ENCODE data around the gene CIAO1.

The CIAO1 gene

DNA sequence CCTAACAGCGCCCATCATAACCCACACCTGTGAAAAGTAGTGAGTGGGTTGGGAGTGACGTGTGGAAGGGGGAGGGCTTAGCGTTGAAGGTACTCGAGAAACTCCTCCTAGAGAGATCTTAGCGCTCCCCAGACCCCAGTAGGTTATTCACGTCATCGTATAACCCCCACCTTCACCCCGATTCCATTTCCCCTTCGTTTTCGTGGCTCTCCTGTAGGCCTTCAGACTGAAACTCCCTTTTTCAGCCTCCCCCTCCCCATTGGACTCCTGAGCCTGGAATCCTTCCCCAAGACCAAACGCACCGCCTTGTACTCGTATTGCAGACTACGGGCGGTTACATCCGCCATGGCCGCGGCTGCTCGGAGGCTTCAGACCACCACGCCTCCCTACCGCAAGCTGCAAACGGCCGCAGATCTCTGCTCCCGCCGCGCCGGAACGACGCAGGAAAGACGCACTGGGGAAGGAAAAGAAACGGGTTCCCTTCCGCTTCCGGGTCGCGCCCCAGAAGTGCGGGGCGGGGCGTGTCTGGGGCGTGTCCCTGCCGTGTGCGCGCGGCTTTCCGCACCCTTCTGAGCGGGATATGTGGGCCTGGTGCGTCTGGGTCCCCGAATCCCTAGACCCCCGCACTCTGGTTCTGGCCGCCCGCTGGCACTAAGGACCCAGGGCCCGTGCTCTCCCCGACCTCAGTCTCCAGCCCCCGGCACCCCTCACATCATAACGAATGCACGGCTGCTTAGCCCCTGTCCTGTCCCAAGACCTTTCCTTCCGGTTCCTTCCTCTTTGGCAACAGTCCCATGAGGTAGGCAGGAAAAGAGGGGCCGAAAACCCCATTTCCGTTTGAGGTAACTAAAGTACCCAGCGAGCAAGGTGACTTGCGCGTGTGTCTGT lies 39.3 kb downstream of the CIAO1 start, which contains the start of gene SNRNP200:
SNRNP200 (minus strand) TSS at position 456 of the 888 bp plus-strand sequence; CDS start at position 347, 109 bp downstream.
- H3K4me1 ChIP-seq (ENCODE audit: control insufficient read depth in 1 of 2, insufficient read depth in 2 of 2, low read length in 2 of 2) = peaks cover 14 to 18% of the 10 kb centered on the region in 2 donors
- H3K9me3 ChIP-seq (ENCODE audit: control insufficient read depth in 1 of 2, low read length in 2 of 2) = no peaks in the 10 kb centered on the region
- H3K27ac ChIP-seq (ENCODE audit: low read depth, low read length) = peak within 1 kb of the TSS; percentile 71
- peaks cover 26 to 32% of the 10 kb centered on the region in 2 donors for H3K36me3 ChIP-seq (ENCODE audit: control insufficient read depth in 1 of 2, insufficient read depth in 2 of 2, low read length in 2 of 2)
- peak within 1 kb of the TSS; percentile 86 to 94 for H3K9ac ChIP-seq (ENCODE audit: low read depth in 1 of 2, low read length in 2 of 2)
- H3K27me3 ChIP-seq (ENCODE audit: control insufficient read depth in 1 of 2, insufficient read depth in 2 of 2, low read length in 2 of 2) = no peaks in the 10 kb centered on the region
- H3K4me3 ChIP-seq (ENCODE audit: low read depth in 1 of 2, low read length in 2 of 2) = peak within 1 kb of the TSS; percentile 89 to 98

DNA sequence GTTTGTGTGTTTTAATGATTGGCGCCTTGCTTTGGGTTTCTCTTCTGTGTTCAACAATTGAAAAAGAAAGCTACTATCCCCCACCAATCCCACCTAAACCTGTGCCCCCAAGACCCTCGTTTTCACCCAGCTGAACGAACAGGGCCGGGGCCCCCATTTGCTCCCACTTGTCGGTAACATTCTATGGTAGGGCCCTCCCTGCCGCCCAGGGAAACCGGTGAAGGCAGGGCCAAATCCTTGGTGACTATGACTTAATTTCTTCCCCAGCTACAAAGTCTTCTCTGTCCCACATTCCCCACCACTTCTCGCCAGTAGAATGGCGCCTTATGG lies 39.9 kb downstream of the CIAO1 start:
- peaks cover 23 to 28% of the 10 kb centered on the region in 2 donors for H3K36me3 ChIP-seq (ENCODE audit: control insufficient read depth in 1 of 2, insufficient read depth in 2 of 2, low read length in 2 of 2)
- H3K4me1 ChIP-seq (ENCODE audit: control insufficient read depth in 1 of 2, insufficient read depth in 2 of 2, low read length in 2 of 2) = peaks cover 14 to 18% of the 10 kb centered on the region in 2 donors
- peak overlapping the region; percentile 86 to 94 for H3K9ac ChIP-seq (ENCODE audit: low read depth in 1 of 2, low read length in 2 of 2)
- H3K27me3 ChIP-seq (ENCODE audit: control insufficient read depth in 1 of 2, insufficient read depth in 2 of 2, low read length in 2 of 2) = no peaks in the 10 kb centered on the region
- peak overlapping the region; percentile 71 for H3K27ac ChIP-seq (ENCODE audit: low read depth, low read length)
- H3K4me3 ChIP-seq (ENCODE audit: low read depth in 1 of 2, low read length in 2 of 2) = peak overlapping the region; percentile 89 to 98
- no peaks in the 10 kb centered on the region for H3K9me3 ChIP-seq (ENCODE audit: control insufficient read depth in 1 of 2, low read length in 2 of 2)

DNA sequence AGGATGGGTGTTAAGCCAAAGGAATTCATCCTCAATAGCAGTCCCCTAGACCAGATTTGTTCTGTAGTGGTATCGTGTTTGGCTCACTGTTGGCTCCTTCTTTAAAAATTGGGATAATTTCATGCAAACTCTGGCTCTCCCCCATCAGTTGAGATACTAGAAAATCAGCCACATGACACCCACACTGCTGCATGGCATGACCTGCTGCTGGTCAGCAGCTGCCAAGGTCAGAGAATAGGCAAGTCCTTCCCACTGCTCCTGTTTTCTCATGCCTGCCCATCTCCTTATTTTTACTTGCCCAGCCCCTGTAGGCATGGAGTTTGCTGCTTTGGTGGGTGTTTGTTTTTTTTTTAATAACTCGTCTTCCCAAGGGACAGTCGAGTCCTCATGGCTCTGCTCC lies 40.3 kb downstream of the CIAO1 start:
- peaks cover 19 to 23% of the 10 kb centered on the region in 2 donors for H3K36me3 ChIP-seq (ENCODE audit: control insufficient read depth in 1 of 2, insufficient read depth in 2 of 2, low read length in 2 of 2)
- H3K9ac ChIP-seq (ENCODE audit: low read depth in 1 of 2, low read length in 2 of 2) = no peak overlapping the region

DNA sequence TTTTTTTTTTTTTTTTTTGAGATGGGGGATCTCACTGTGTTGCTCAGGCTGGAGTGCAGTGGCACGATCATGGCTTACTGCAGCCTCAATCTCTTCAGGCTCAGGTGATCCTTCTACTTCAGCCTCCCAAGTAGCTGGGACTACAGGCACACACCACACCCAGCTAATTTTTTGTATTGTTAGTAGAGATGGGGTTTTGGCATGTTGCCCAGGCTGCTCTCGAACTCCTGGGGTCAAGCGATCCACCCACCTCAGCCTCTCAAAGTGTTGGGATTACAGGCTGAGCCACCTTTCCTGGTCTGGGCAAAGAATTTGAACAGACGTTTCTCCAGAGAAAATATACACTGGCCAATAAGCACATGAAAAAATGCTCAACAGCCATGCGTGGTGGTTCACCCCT lies 42.2 kb downstream of the CIAO1 start:
- Histone ChIP-seq H3K36me3 (ENCODE audit: control insufficient read depth in 1 of 2, insufficient read depth in 2 of 2, low read length in 2 of 2) (peaks cover 2 to 5% of the 10 kb centered on the region in 2 donors), H3K9me3 (ENCODE audit: control insufficient read depth in 1 of 2, low read length in 2 of 2) (no peaks in the 10 kb centered on the region), H3K27me3 (ENCODE audit: control insufficient read depth in 1 of 2, insufficient read depth in 2 of 2, low read length in 2 of 2) (no peaks in the 10 kb centered on the region), H3K4me1 (ENCODE audit: control insufficient read depth in 1 of 2, insufficient read depth in 2 of 2, low read length in 2 of 2) (peaks cover 14 to 18% of the 10 kb centered on the region in 2 donors), H3K4me3 (ENCODE audit: low read depth in 1 of 2, low read length in 2 of 2) (no peak overlapping the region), H3K9ac (ENCODE audit: low read depth in 1 of 2, low read length in 2 of 2) (no peak overlapping the region), H3K27ac (ENCODE audit: low read depth, low read length) (no peak overlapping the region)

More for the DNA sequence above, 40.3 kb downstream of the CIAO1 start:
- H3K27me3 ChIP-seq (ENCODE audit: control insufficient read depth in 1 of 2, insufficient read depth in 2 of 2, low read length in 2 of 2) = no peaks in the 10 kb centered on the region
- no peaks in the 10 kb centered on the region for H3K9me3 ChIP-seq (ENCODE audit: control insufficient read depth in 1 of 2, low read length in 2 of 2)
- H3K27ac ChIP-seq (ENCODE audit: low read depth, low read length) = no peak overlapping the region
- peak overlapping the region; percentile 89 to 98 for H3K4me3 ChIP-seq (ENCODE audit: low read depth in 1 of 2, low read length in 2 of 2)
- H3K4me1 ChIP-seq (ENCODE audit: control insufficient read depth in 1 of 2, insufficient read depth in 2 of 2, low read length in 2 of 2) = peaks cover 14 to 18% of the 10 kb centered on the region in 2 donors

DNA sequence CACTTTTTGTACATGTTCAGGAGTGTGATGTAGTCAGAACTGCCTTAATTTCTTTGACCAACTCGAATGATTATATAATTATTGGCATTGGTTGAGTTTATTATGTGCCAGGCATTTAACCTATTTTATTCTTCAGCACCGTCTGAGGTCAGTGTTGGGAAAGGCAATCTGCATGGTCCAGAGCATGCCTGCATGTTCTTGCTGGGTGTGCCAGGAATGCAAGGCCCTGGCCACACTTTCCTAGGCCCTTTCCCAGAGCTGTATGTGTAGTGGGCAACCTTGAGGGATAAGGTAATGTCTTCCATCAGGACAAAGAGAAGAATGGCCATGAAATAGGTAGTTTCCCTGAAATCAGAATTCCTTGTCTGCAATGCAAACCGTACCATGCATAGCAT lies 49.0 kb downstream of the CIAO1 start:
- no peak overlapping the region for H3K4me3 ChIP-seq (ENCODE audit: low read depth in 1 of 2, low read length in 2 of 2)
- peaks cover 0 to under 1% of the 10 kb centered on the region in 2 donors for H3K27me3 ChIP-seq (ENCODE audit: control insufficient read depth in 1 of 2, insufficient read depth in 2 of 2, low read length in 2 of 2)
- no peaks in the 10 kb centered on the region for H3K36me3 ChIP-seq (ENCODE audit: control insufficient read depth in 1 of 2, insufficient read depth in 2 of 2, low read length in 2 of 2)
- no peaks in the 10 kb centered on the region for H3K9me3 ChIP-seq (ENCODE audit: control insufficient read depth in 1 of 2, low read length in 2 of 2)
- H3K4me1 ChIP-seq (ENCODE audit: control insufficient read depth in 1 of 2, insufficient read depth in 2 of 2, low read length in 2 of 2) = no peaks in the 10 kb centered on the region
- no peak overlapping the region for H3K9ac ChIP-seq (ENCODE audit: low read depth in 1 of 2, low read length in 2 of 2)
- no peak overlapping the region for H3K27ac ChIP-seq (ENCODE audit: low read depth, low read length)

DNA sequence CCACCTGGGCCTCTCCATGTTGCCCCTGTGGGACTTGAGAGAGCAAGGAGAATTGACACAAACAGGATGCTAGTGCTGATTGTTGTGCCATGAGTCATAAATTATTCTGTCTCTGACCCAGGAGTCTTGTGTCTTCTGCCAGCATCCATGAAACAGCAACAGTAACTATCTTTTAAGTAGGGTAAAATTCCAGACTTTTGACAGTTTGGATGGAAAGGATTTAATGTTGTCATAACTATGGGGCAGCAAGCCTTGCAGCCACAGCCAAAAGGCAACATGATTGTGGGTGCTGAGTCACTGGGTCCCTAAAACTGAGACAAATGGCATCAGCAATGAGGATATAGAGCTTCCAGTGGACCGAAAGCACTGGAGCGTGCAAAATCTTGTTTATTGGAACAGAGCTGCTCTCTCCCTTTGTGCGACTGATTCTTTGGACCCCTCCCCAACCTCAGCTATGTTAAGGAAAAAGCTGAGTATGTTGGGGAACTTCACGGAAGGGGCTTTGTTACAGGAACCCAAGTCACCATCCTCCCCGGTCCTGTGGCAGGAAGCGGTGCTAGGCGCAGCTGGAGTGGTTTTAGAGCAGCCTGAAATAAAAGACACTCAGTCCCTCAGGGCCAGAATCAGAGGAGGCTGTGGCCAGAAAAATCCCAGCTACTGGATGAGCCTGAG lies 49.5 kb downstream of the CIAO1 start:
- Histone ChIP-seq H3K4me1 (ENCODE audit: control insufficient read depth in 1 of 2, insufficient read depth in 2 of 2, low read length in 2 of 2) (no peaks in the 10 kb centered on the region), H3K27me3 (ENCODE audit: control insufficient read depth in 1 of 2, insufficient read depth in 2 of 2, low read length in 2 of 2) (peaks cover under 1 to 6% of the 10 kb centered on the region in 2 donors), H3K9me3 (ENCODE audit: control insufficient read depth in 1 of 2, low read length in 2 of 2) (no peaks in the 10 kb centered on the region), H3K4me3 (ENCODE audit: low read depth in 1 of 2, low read length in 2 of 2) (no peak overlapping the region), H3K9ac (ENCODE audit: low read depth in 1 of 2, low read length in 2 of 2) (peak overlapping the region in 1 of 2 donors; percentile 25), H3K36me3 (ENCODE audit: control insufficient read depth in 1 of 2, insufficient read depth in 2 of 2, low read length in 2 of 2) (no peaks in the 10 kb centered on the region), H3K27ac (ENCODE audit: low read depth, low read length) (no peak overlapping the region)

DNA sequence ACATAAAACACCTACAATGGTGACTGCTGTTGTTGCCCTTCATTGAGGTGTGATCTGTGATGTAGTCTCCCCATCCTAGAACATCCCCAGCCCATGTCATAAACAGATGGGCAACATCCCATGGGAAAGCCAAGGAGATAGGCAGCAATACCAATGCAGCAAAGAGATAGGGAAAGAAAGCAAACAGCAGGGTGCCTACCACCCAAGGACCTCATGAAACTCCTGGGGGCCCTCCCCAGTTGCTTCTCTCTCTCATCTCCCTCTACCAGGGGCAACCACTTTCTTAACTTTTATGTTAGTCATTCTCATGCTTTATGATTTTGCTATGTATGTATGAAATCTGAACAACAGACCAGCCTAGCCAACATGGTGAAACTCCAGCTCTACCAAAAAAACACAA lies 51.0 kb downstream of the CIAO1 start:
- H3K9me3 ChIP-seq (ENCODE audit: control insufficient read depth in 1 of 2, low read length in 2 of 2) = no peaks in the 10 kb centered on the region
- no peak overlapping the region for H3K4me3 ChIP-seq (ENCODE audit: low read depth in 1 of 2, low read length in 2 of 2)
- H3K27me3 ChIP-seq (ENCODE audit: control insufficient read depth in 1 of 2, insufficient read depth in 2 of 2, low read length in 2 of 2) = peaks cover 10 to 14% of the 10 kb centered on the region in 2 donors
- H3K27ac ChIP-seq (ENCODE audit: low read depth, low read length) = no peak overlapping the region
- H3K4me1 ChIP-seq (ENCODE audit: control insufficient read depth in 1 of 2, insufficient read depth in 2 of 2, low read length in 2 of 2) = peaks cover 2 to 11% of the 10 kb centered on the region in 2 donors
- H3K36me3 ChIP-seq (ENCODE audit: control insufficient read depth in 1 of 2, insufficient read depth in 2 of 2, low read length in 2 of 2) = no peaks in the 10 kb centered on the region
- H3K9ac ChIP-seq (ENCODE audit: low read depth in 1 of 2, low read length in 2 of 2) = no peak overlapping the region

DNA sequence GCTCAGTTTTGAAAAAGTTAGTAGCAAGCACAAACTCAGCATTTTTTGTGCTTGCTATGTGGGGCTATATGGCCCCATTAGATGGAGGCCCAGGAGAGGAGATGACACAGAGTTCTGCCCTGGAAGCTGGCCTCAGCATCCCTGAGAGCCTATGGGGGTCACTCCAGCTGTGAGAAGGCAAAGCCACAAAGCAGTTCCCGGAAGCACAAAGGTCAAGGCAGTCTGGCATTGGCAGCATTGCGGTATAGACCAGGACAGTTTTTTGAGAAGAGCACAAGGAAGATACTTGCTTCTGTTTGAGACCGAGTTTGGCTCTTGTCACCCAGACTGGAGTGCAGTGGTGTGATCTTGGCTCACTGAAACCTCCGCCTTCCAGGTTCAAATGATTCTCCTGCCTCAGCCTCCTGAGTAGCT lies 51.6 kb downstream of the CIAO1 start:
- no peak overlapping the region for H3K9ac ChIP-seq (ENCODE audit: low read depth in 1 of 2, low read length in 2 of 2)
- H3K27me3 ChIP-seq (ENCODE audit: control insufficient read depth in 1 of 2, insufficient read depth in 2 of 2, low read length in 2 of 2) = peaks cover 10 to 15% of the 10 kb centered on the region in 2 donors
- H3K4me1 ChIP-seq (ENCODE audit: control insufficient read depth in 1 of 2, insufficient read depth in 2 of 2, low read length in 2 of 2) = peaks cover 3 to 13% of the 10 kb centered on the region in 2 donors
- H3K27ac ChIP-seq (ENCODE audit: low read depth, low read length) = no peak overlapping the region
- H3K36me3 ChIP-seq (ENCODE audit: control insufficient read depth in 1 of 2, insufficient read depth in 2 of 2, low read length in 2 of 2) = no peaks in the 10 kb centered on the region
- H3K4me3 ChIP-seq (ENCODE audit: low read depth in 1 of 2, low read length in 2 of 2) = no peak overlapping the region
- no peaks in the 10 kb centered on the region for H3K9me3 ChIP-seq (ENCODE audit: control insufficient read depth in 1 of 2, low read length in 2 of 2)

DNA sequence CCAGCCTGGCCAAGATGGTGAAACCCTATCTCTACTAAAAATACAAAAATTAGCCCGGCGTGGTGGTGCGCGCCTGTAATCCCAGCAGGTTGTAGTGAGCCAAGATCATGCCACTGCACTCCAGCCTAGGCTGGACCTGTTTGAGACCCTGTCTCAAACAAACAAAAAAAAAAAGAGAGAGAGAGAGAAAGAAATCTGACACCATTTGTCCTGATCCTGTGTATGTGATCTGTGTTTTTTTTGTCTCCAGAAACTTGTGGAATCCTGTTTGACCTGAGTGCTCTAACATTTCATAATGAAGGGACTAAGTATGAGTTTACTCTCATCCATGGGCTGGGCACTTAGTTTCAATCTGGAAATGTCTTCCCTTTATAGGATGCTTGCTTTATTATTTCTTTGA lies 52.7 kb downstream of the CIAO1 start:
- Histone ChIP-seq H3K27ac (ENCODE audit: low read depth, low read length) (no peak overlapping the region), H3K27me3 (ENCODE audit: control insufficient read depth in 1 of 2, insufficient read depth in 2 of 2, low read length in 2 of 2) (peaks cover 15% of the 10 kb centered on the region in 2 donors), H3K4me1 (ENCODE audit: control insufficient read depth in 1 of 2, insufficient read depth in 2 of 2, low read length in 2 of 2) (peaks cover 3 to 13% of the 10 kb centered on the region in 2 donors), H3K9me3 (ENCODE audit: control insufficient read depth in 1 of 2, low read length in 2 of 2) (no peaks in the 10 kb centered on the region), H3K4me3 (ENCODE audit: low read depth in 1 of 2, low read length in 2 of 2) (no peak overlapping the region), H3K36me3 (ENCODE audit: control insufficient read depth in 1 of 2, insufficient read depth in 2 of 2, low read length in 2 of 2) (no peaks in the 10 kb centered on the region), H3K9ac (ENCODE audit: low read depth in 1 of 2, low read length in 2 of 2) (no peak overlapping the region)

DNA sequence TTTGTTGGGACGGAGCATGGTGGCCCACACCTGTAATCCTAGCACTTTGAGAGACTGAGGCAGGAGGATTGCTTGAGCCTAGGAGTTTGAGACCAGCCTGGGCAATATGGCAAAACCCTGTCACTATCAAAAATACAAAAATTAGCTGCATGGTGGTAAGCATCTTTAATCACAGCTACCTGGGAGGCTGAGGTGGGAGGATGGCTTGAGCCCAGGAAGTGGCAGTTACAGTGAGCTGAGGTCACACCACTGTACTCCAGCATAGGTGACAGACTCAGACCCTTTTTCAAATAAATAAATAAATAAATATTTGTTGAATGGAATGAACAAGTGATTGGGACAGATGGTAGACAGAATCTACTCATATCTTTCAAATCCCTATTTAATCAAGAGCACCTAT lies 53.4 kb downstream of the CIAO1 start:
- Histone ChIP-seq H3K36me3 (ENCODE audit: control insufficient read depth in 1 of 2, insufficient read depth in 2 of 2, low read length in 2 of 2) (no peaks in the 10 kb centered on the region), H3K4me3 (ENCODE audit: low read depth in 1 of 2, low read length in 2 of 2) (no peak overlapping the region), H3K27ac (ENCODE audit: low read depth, low read length) (no peak overlapping the region), H3K4me1 (ENCODE audit: control insufficient read depth in 1 of 2, insufficient read depth in 2 of 2, low read length in 2 of 2) (peaks cover 3 to 13% of the 10 kb centered on the region in 2 donors), H3K9me3 (ENCODE audit: control insufficient read depth in 1 of 2, low read length in 2 of 2) (no peaks in the 10 kb centered on the region), H3K27me3 (ENCODE audit: control insufficient read depth in 1 of 2, insufficient read depth in 2 of 2, low read length in 2 of 2) (peaks cover 15% of the 10 kb centered on the region in 2 donors), H3K9ac (ENCODE audit: low read depth in 1 of 2, low read length in 2 of 2) (no peak overlapping the region)
